H1 (cell line): Measurements from ENCODE around the gene MAK. TPM values are rescaled to one million over a fixed set of nuclear protein-coding genes. Genes with fewer than 3 reads are reported as not detected.

ENCODE experiments used
- CTCF ChIA-PET: fragments of 300-600 bp; sonication (Branson Sonifier 250); formaldehyde crosslinking; loops from one replicate; lab custom pipeline; 2021; ENCODE audit not compliant: partially characterized antibody; lab: Charles Lee
- POLR2A ChIA-PET: fragments of 300-600 bp; sonication (Branson Sonifier 250); formaldehyde crosslinking; loops from one replicate; lab custom pipeline; 2021; ENCODE audit warnings: inconsistent platforms; ENCODE audit not compliant: partially characterized antibody; lab: Charles Lee
- DNase-seq, 2 experiments: peaks; one replicate each; pipeline versions ENCODE4 v3.0.0 to v3.0.0-alpha.2; 2010 to 2022; ENCODE audit warnings: low spot score in 2 of 2, low read depth in 1 of 2, mixed read lengths in 1 of 2
- FAIRE-seq: peaks from 2 replicates; lab custom pipeline; 2011; peaks lifted over from hg19 to GRCh38; lab: Jason Lieb, UNC
- H2AFZ ChIP-seq: 2 replicates; pipeline ENCODE4 v1.8.1; 2012; ENCODE audit warnings: low read length, inconsistent platforms
- H2AK5ac ChIP-seq: 2 replicates; pipeline ENCODE4 v1.6.1; 2013; ENCODE audit warnings: low read depth, low read length
- H2BK120ac ChIP-seq: replicated peaks from 2 replicates; pipeline ENCODE3; 2013; ENCODE audit warnings: low read depth, low read length, inconsistent platforms
- H2BK12ac ChIP-seq: 2 replicates; pipeline ENCODE4 v1.6.1; 2013; ENCODE audit warnings: low read depth, low read length
- H2BK15ac ChIP-seq: 2 replicates; pipeline ENCODE4 v1.6.1; 2013; ENCODE audit warnings: low read length
- H2BK20ac ChIP-seq: 2 replicates; pipeline ENCODE4 v1.6.1; 2013; ENCODE audit warnings: low read length
- H2BK5ac ChIP-seq: 2 replicates; pipeline ENCODE4 v1.6.1; 2013; ENCODE audit warnings: low read depth, low read length
- H3K14ac ChIP-seq: 2 replicates; pipeline ENCODE4 v1.6.1; 2013; ENCODE audit warnings: inconsistent platforms; ENCODE audit not compliant: insufficient read length
- H3K18ac ChIP-seq: 2 replicates; pipeline ENCODE4 v1.6.1; 2013; ENCODE audit warnings: low read length; ENCODE audit errors: extremely low read depth
- H3K23ac ChIP-seq: 2 replicates; pipeline ENCODE4 v1.6.1; 2013; ENCODE audit warnings: inconsistent platforms; ENCODE audit not compliant: insufficient read length
- H3K23me2 ChIP-seq: 2 replicates; pipeline ENCODE4 v1.6.1; 2013; ENCODE audit warnings: low read depth, low read length
- H3K27ac ChIP-seq: 2 replicates; pipeline ENCODE4 v1.6.1; 2011; ENCODE audit warnings: low read depth, low read length, inconsistent platforms
- H3K27me3 ChIP-seq, 4 experiments: replicated peaks in 1 of 4; 1 replicate in 1 of 4; 2 replicates in 3 of 4; pipeline versions ENCODE4 v1.6.1 to v1.8.1; 2011 to 2013; ENCODE audit warnings: low read length in 3 of 4, mild to moderate bottlenecking in 3 of 4, inconsistent platforms in 2 of 4, mixed read lengths in 2 of 4, moderate library complexity in 1 of 4; ENCODE audit not compliant: control insufficient read depth in 3 of 4, insufficient read depth in 3 of 4; ENCODE audit errors: extremely low read depth in 1 of 4
- H3K36me3 ChIP-seq, 4 experiments: 2 replicates each; pipeline versions ENCODE4 v1.6.1 to v1.8.1; 2011 to 2013; ENCODE audit warnings: mild to moderate bottlenecking in 4 of 4, low read length in 3 of 4, moderate library complexity in 2 of 4, control low read depth in 1 of 4, inconsistent platforms in 1 of 4; ENCODE audit not compliant: insufficient read depth in 4 of 4, control insufficient read depth in 2 of 4
- H3K4ac ChIP-seq: replicated peaks from 2 replicates; pipeline ENCODE3; 2013; ENCODE audit warnings: low read length, low read depth, mixed read lengths, inconsistent platforms; ENCODE audit not compliant: insufficient read length
- H3K4me1 ChIP-seq, 4 experiments: replicated peaks in 1 of 4; 1 replicate in 1 of 4; 2 replicates in 3 of 4; pipeline versions ENCODE4 v1.6.1 to v1.8.1; 2011 to 2013; ENCODE audit warnings: low read length in 3 of 4, inconsistent platforms in 2 of 4, mixed read lengths in 1 of 4; ENCODE audit not compliant: insufficient read depth in 4 of 4, control insufficient read depth in 3 of 4
- H3K4me2 ChIP-seq, 2 experiments: 2 replicates each; pipeline versions ENCODE4 v1.6.1 to v1.8.1; 2011 to 2013; ENCODE audit warnings: low read depth in 2 of 2, low read length in 2 of 2, control low read depth in 1 of 2, inconsistent platforms in 1 of 2, mild to moderate bottlenecking in 1 of 2; ENCODE audit not compliant: insufficient read depth in 1 of 2
- H3K4me3 ChIP-seq, 4 experiments: fragments of 200-600, 300-600 bp in 1 of 4; sonication (generic), shearing (Covaris generic), sonication (Bioruptor Twin) in 1 of 4; 2 replicates each; pipeline versions ENCODE4 v1.5.1 to v1.8.1; 2011 to 2016; ENCODE audit warnings: low read length in 4 of 4, low read depth in 3 of 4, control low read depth in 2 of 4, inconsistent platforms in 2 of 4, mild to moderate bottlenecking in 2 of 4, mixed read lengths in 1 of 4, moderate library complexity in 1 of 4; ENCODE audit not compliant: insufficient read depth in 2 of 4; ENCODE audit errors: extremely low read depth in 1 of 4
- H3K56ac ChIP-seq: replicated peaks from 2 replicates; pipeline ENCODE3; 2013; ENCODE audit warnings: low read depth, mild to moderate bottlenecking, mixed read lengths, low read length, inconsistent platforms; ENCODE audit not compliant: insufficient read length
- H3K79me1 ChIP-seq: 2 replicates; pipeline ENCODE4 v1.6.1; 2013; ENCODE audit warnings: low read depth, low read length, control low read depth
- H3K79me2 ChIP-seq, 2 experiments: 2 replicates each; pipeline versions ENCODE4 v1.6.1 to v1.8.1; 2012 to 2013; ENCODE audit warnings: low read length in 2 of 2, mild to moderate bottlenecking in 2 of 2, inconsistent platforms in 1 of 2; ENCODE audit not compliant: insufficient read depth in 2 of 2, control insufficient read depth in 1 of 2
- H3K9ac ChIP-seq, 4 experiments: replicated peaks in 1 of 4; 1 replicate in 1 of 4; 2 replicates in 3 of 4; pipeline versions ENCODE4 v1.6.1 to v1.8.1; 2011 to 2013; ENCODE audit warnings: low read depth in 3 of 4, low read length in 3 of 4, control low read depth in 2 of 4, mild to moderate bottlenecking in 2 of 4, moderate library complexity in 2 of 4, inconsistent platforms in 1 of 4; ENCODE audit errors: extremely low read depth in 1 of 4
- H3K9me3 ChIP-seq, 2 experiments: 2 replicates each; pipeline versions ENCODE4 v1.6.1 to v1.8.1; 2012 to 2013; ENCODE audit warnings: mild to moderate bottlenecking in 2 of 2, moderate library complexity in 2 of 2, control low read depth in 1 of 2, inconsistent platforms in 1 of 2, low read depth in 1 of 2, low read length in 1 of 2, mixed read lengths in 1 of 2; ENCODE audit not compliant: insufficient read depth in 2 of 2
- H4K20me1 ChIP-seq, 2 experiments: replicated peaks in 1 of 2; 2 replicates each; pipeline versions ENCODE3 to v1.8.1; 2011 to 2013; ENCODE audit warnings: inconsistent platforms in 2 of 2, low read length in 2 of 2, mild to moderate bottlenecking in 1 of 2; ENCODE audit not compliant: insufficient read depth in 2 of 2, control insufficient read depth in 1 of 2
- H4K5ac ChIP-seq: 2 replicates; pipeline ENCODE4 v1.6.1; 2013; ENCODE audit warnings: low read length, low read depth, mixed read lengths, inconsistent platforms; ENCODE audit not compliant: insufficient read length
- H4K8ac ChIP-seq: 2 replicates; pipeline ENCODE4 v1.8.0; 2013; ENCODE audit warnings: mild to moderate bottlenecking, moderate library complexity, low read length, inconsistent platforms; ENCODE audit not compliant: insufficient read depth; ENCODE audit errors: extremely low read depth
- H4K91ac ChIP-seq: replicated peaks from 2 replicates; pipeline ENCODE3; 2013; ENCODE audit warnings: low read length, mixed read lengths, inconsistent platforms; ENCODE audit not compliant: insufficient read length
- BACH1 ChIP-seq: IDR thresholded peaks from 2 replicates; pipeline ENCODE4 v1.6.1; 2012; ENCODE audit warnings: low read length, improper control_type of control experiment
- POLR2AphosphoS5 ChIP-seq: IDR thresholded peaks from 2 replicates; pipeline ENCODE4 v1.6.1; 2011; ENCODE audit warnings: low read depth, low read length
- RXRA ChIP-seq: IDR thresholded peaks from 2 replicates; pipeline ENCODE4 v1.6.1; 2011; ENCODE audit warnings: low read depth, mild to moderate bottlenecking, low read length, moderate library complexity; ENCODE audit not compliant: insufficient read depth
- YY1 ChIP-seq: IDR thresholded peaks from 2 replicates; pipeline ENCODE4 v1.6.1; 2011; ENCODE audit warnings: low read depth, mild to moderate bottlenecking, low read length
- WGBS, 2 experiments: shearing (Covaris generic) in 1 of 2; methylation state at CpG; one replicate each; pipeline versions ENCODE4 v1.1.6 to v1.1.7; 2013 to 2015; ENCODE audit warnings: low lambda C conversion rate in 2 of 2, mixed read lengths in 2 of 2, inconsistent platforms in 1 of 2, low coverage in 1 of 2, missing lambda C conversion rate in 1 of 2; ENCODE audit not compliant: insufficient replicate concordance in 2 of 2, insufficient coverage in 1 of 2, insufficient read length in 1 of 2; ENCODE audit errors: extremely low coverage in 1 of 2, missing lambda C conversion rate in 1 of 2; 5-methylcytosine and 5-hydroxymethylcytosine counted together
- polyA plus RNA-seq, 7 experiments: library from polyadenylated mRNA; depleted of rRNA in 3 of 7; stranded (reverse) in 5 of 7; unstranded in 2 of 7; fragments of >200 nt in 5 of 7; fragments of 200-250 nt in 2 of 7; gene quantifications; 1 replicate in 5 of 7; 2 replicates in 1 of 7; 4 replicates in 1 of 7; pipeline versions ENCODE4 v1.2.1 to v1.2.3, GENCODE V29; 2011 to 2013; ENCODE audit warnings: missing spikeins in 2 of 7, mixed read lengths in 2 of 7
- total RNA-seq: library from RNA; stranded (reverse); fragmentation: NEBNext Ultra II Directional; extraction: Animal tissue kit (Norgen Biotek cat#: 25700); gene quantifications from 2 replicates; pipeline ENCODE4 v1.2.1, GENCODE V29; 2021

MAK gene
- total and polyA plus RNA-seq, 2 of the 8 experiments (the other 6 are each of a cell fraction or from before 2014, with no cell fraction given): 0.08 to 0.37 TPM

DNA sequence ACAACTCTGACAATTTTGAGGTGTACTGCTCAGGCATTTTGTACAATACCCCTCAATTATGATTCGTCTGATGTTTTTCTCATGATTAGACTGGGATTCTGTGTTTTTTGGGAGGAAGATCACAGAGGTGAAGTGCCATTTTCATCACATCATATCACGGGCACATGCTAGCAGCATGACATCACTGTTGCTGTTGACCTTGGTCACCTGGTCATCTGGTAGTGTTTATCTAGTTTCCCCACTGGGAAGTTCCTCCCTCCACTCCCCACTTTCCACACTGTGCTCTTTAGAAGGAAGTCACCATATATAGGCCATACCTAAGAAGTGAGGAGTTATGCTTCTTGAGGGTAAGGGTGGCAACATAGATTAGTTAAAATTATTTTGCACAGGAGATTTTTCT is 22.7 kb upstream of the MAK start:
- 91% methylated on average over 2 of the region's 2 CpGs; no CpG with 5 or more reads in 1 of the 2 experiments for WGBS, 2 experiments
- Histone ChIP-seq H2AK5ac (no peak overlapping the region), H3K27ac (no peak overlapping the region), H4K5ac (no peak overlapping the region), H3K23me2 (no peaks in the 10 kb centered on the region), H2BK12ac (no peak overlapping the region), H3K36me3 (no peaks in the 10 kb centered on the region), H3K23ac (no peak overlapping the region), H3K4me1 (no peaks in the 10 kb centered on the region; a peak in 1 of 7 replicates), H2AFZ (no peak overlapping the region), H3K4me2 (no peak overlapping the region), H3K79me1 (no peaks in the 10 kb centered on the region), H3K9me3 (no peaks in the 10 kb centered on the region), H3K14ac (no peak overlapping the region), H2BK20ac (no peak overlapping the region), H3K79me2 (no peaks in the 10 kb centered on the region), H3K56ac (no peak overlapping the region), H3K9ac (no peak overlapping the region), H4K20me1 (no peaks in the 10 kb centered on the region), H2BK120ac (no peak overlapping the region), H3K4me3 (no peak overlapping the region), H3K4ac (no peak overlapping the region), H4K91ac (no peak overlapping the region), H2BK5ac (no peak overlapping the region), H2BK15ac (no peak overlapping the region), H4K8ac (no peak overlapping the region), H3K18ac (no peak overlapping the region), H3K27me3 (no peaks in the 10 kb centered on the region)
- FAIRE-seq: no peak
- ChIA-PET POLR2A (interaction anchor here (1.0 kb wide), 1 partner anchor 202 kb away, joined by 3 read pairs; no protein-coding TSS in a partner anchor), CTCF (interaction anchor here (1.2 to 1.6 kb wide), 2 partner anchors 9 to 68 kb away, joined by 3 read pairs; no protein-coding TSS in a partner anchor)
- no peak for TF ChIP-seq RXRA
- no peak for TF ChIP-seq BACH1
- no peak for TF ChIP-seq YY1
- no peak for TF ChIP-seq POLR2AphosphoS5
- no peak for DNase-seq
